Activated CD8-positive, alpha-beta T cell treated with anti-CD3 and anti-CD28 coated beads for 36 hours (primary cell): ENCODE results near the gene CD274. TPM values are rescaled to one million over a fixed set of nuclear protein-coding genes. Genes with fewer than 3 reads are reported as not detected.
A peak's percentile ranks its signal among the peaks of the same experiment; 100 is the strongest.
"Not testable (repeated sequence)": the region's sequence is repeated elsewhere in the genome, so short reads cannot be mapped to it uniquely, and the experiment has no call there.

Source experiments
- ATAC-seq: fragments of 200-7000 bp; cut with Tn5 transposase; one replicate; pipeline ENCODE4 v1.10.0; 2021; ENCODE audit warnings: mild to moderate bottlenecking, moderate library complexity
- CTCF ChIA-PET: fragments of 350-600 bp; sonication (Branson Sonifier 250); formaldehyde crosslinking; loops from one replicate; lab custom pipeline; 2021; ENCODE audit warnings: antibody characterized with exemption; lab: Charles Lee
- POLR2A ChIA-PET: fragments of 350-600 bp; sonication (Branson Sonifier 250); formaldehyde crosslinking; loops from one replicate; lab custom pipeline; 2021; ENCODE audit warnings: antibody characterized with exemption; lab: Charles Lee
- DNase-seq: peaks from one replicate; pipeline ENCODE4 v3.0.0-alpha.2; 2020
- H3K27ac Mint-ChIP-seq: one replicate; pipeline ENCODE4 v1.8.0; 2021; ENCODE audit warnings: mild to moderate bottlenecking, mixed read lengths
- H3K27me3 Mint-ChIP-seq: one replicate; pipeline ENCODE4 v1.8.0; 2021; ENCODE audit warnings: mixed read lengths
- H3K36me3 Mint-ChIP-seq: one replicate; pipeline ENCODE4 v1.8.0; 2021; ENCODE audit warnings: low read depth, mixed read lengths
- H3K4me1 Mint-ChIP-seq: one replicate; pipeline ENCODE4 v1.8.0; 2021; ENCODE audit warnings: low read depth, mixed read lengths
- H3K4me3 Mint-ChIP-seq: one replicate; pipeline ENCODE4 v1.8.0; 2021; ENCODE audit warnings: mild to moderate bottlenecking, moderate library complexity, mixed read lengths
- H3K9me3 Mint-ChIP-seq: one replicate; pipeline ENCODE4 v1.8.0; 2021; ENCODE audit warnings: mixed read lengths
- intact Hi-C: fragments of 100-400 bp; cut with micrococcal nuclease; formaldehyde crosslinking; loops from one replicate; pipeline ENCODE4 v1.10.0; 2022
- total RNA-seq, 2 experiments: library from RNA; stranded (reverse); gene quantifications; one replicate each; pipeline ENCODE4 v1.2.3, GENCODE V29; 2021
- TF ChIP-seq, protein P1 (sequence below): fragments of 200-600 bp; IDR thresholded peaks from one replicate; pipeline ENCODE4 v1.8.0; 2022; ENCODE audit warnings: antibody characterized with exemption, mild to moderate bottlenecking

Gene CD274
- total RNA-seq, 2 experiments from 2014 or later = 12.2 to 13.7 TPM

DNA sequence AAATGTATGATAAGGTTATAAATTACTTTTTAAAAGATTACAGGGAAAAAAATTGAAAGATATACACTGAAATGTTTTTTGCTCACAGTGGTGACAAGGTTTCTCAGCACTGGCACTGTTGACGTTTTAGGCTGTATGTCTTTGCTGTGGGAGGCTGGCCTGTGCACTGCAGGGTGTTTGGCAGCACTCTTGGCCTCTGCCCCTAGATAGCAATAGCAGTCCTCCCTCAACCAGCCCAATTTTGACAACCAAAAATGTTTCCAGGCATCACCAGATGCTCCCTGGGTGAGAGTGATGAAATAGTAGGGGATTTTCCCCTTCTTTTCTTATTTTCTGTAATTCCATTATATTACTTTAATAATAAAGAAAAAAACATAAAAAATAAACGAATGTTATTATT, 3.3 kb downstream of the CD274 start:
- no peaks in the 10 kb centered on the region for H3K27me3 Mint-ChIP-seq
- TF ChIP-seq, protein P1, sequence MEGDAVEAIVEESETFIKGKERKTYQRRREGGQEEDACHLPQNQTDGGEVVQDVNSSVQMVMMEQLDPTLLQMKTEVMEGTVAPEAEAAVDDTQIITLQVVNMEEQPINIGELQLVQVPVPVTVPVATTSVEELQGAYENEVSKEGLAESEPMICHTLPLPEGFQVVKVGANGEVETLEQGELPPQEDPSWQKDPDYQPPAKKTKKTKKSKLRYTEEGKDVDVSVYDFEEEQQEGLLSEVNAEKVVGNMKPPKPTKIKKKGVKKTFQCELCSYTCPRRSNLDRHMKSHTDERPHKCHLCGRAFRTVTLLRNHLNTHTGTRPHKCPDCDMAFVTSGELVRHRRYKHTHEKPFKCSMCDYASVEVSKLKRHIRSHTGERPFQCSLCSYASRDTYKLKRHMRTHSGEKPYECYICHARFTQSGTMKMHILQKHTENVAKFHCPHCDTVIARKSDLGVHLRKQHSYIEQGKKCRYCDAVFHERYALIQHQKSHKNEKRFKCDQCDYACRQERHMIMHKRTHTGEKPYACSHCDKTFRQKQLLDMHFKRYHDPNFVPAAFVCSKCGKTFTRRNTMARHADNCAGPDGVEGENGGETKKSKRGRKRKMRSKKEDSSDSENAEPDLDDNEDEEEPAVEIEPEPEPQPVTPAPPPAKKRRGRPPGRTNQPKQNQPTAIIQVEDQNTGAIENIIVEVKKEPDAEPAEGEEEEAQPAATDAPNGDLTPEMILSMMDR = no peak
- H3K4me1 Mint-ChIP-seq = peaks cover 75% of the 10 kb centered on the region
- H3K36me3 Mint-ChIP-seq = peaks cover 35% of the 10 kb centered on the region
- ChIA-PET CTCF (no interaction called here), POLR2A (no interaction called here)
- H3K27ac Mint-ChIP-seq = peak overlapping the region; percentile 84
- DNase-seq (peak; percentile 43), ATAC-seq (peak; percentile 11)
- H3K9me3 Mint-ChIP-seq = no peaks in the 10 kb centered on the region
- peak overlapping the region; percentile 58 for H3K4me3 Mint-ChIP-seq
- intact Hi-C loops = loop anchor here (10.0 kb wide), 1 partner anchor 519 kb away; no protein-coding TSS in a partner anchor

- H3K36me3 Mint-ChIP-seq = peaks cover 49% of the 10 kb centered on the region
- ATAC-seq (peak; percentile 55), DNase-seq (no peak)
- POLR2A ChIA-PET = interaction anchor here (1.8 kb wide), 1 partner anchor 18 kb away, joined by 6 read pairs; the partner anchor contains the start of gene PLGRKT
- CTCF ChIA-PET = interaction anchor here (0.6 to 1.0 kb wide), 2 partner anchors 25 to 112 kb away, joined by 3 read pairs; no protein-coding TSS in a partner anchor
- intact Hi-C loops = loop anchor here (5.0 to 10.0 kb wide), 3 partner anchors 62 to 520 kb away; no protein-coding TSS in a partner anchor
- H3K4me1 Mint-ChIP-seq = peaks cover 78% of the 10 kb centered on the region
- H3K27me3 Mint-ChIP-seq = no peaks in the 10 kb centered on the region
- H3K9me3 Mint-ChIP-seq = peaks cover 1% of the 10 kb centered on the region
- TF ChIP-seq, protein P1 = no peak
- peak overlapping the region; percentile 59 for H3K27ac Mint-ChIP-seq
- peak overlapping the region; percentile 50 for H3K4me3 Mint-ChIP-seq
Measured at GRCh38 chr9:5455181-5455580, 4.8 kb downstream of the CD274 start.

DNA sequence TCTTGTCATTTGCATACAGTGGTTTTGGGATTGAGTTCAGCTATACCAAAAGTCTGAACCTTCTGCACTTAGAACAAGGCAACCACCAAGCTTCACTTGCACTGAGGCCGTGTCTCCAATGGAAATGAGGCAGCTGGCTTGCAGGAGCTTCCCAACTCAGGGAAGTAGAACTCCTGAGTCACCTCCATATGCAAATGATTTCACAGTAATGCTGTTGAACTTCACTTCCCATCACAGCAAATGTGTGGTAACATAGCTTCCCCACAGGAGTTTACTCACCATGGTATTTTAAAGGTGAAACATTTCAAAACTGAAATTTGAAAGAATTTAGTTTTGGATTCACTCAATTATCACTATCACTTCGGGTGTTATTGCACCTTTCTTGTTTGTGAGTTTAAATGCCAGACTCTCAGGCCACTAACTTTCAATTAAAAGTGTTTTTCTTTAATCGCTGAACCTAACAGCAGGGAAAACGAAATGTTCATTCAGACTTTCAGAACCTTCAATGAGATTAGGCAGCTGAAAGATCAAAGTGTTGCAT, 9.0 kb downstream of the CD274 start:
- Mint-ChIP-seq H3K27ac (peak overlapping the region; percentile 78), H3K4me1 (peaks cover 62% of the 10 kb centered on the region), H3K4me3 (peak overlapping the region; percentile 43), H3K9me3 (peaks cover 1% of the 10 kb centered on the region), H3K27me3 (no peaks in the 10 kb centered on the region), H3K36me3 (peaks cover 62% of the 10 kb centered on the region)
- ATAC-seq = peak; percentile 69
- ChIA-PET POLR2A (interaction anchor here (1.1 to 1.5 kb wide), 5 partner anchors 9 to 51 kb away, joined by 3 to 10 read pairs (median 4); partner anchors contain the start of genes CD274 and PDCD1LG2), CTCF (interaction anchor here (1.1 to 3.0 kb wide), 6 partner anchors 9 to 141 kb away, joined by 3 to 17 read pairs (median 8); partner anchors contain the start of genes CD274 and PLGRKT)
- intact Hi-C loops = loop anchor here (5.0 to 10.0 kb wide), 3 partner anchors 58 to 525 kb away; no protein-coding TSS in a partner anchor
- DNase-seq = peak; percentile 31
- TF ChIP-seq, protein P1 = no peak

DNA sequence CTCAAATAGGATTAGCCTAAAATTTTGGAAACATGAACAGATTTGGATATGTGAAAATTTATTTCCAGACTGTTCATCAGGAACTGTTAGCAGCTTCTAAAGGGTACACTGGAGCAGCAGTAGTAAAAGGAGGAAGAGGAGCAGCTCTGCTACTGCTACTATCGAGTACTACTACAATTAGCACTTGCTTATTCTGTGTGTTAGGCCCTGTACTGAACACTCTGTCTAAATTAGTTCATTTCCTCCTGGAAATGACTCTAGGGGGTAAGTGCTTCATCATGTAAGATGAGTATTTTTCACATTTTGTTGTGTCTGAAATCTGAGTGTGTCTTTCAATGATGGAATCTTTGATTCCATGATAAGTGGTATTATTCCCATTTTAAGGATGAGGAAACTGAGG, 9.8 kb downstream of the CD274 start:
- Mint-ChIP-seq H3K27me3 (no peaks in the 10 kb centered on the region), H3K9me3 (peaks cover 1% of the 10 kb centered on the region), H3K4me3 (peak overlapping the region; percentile 43), H3K27ac (peak overlapping the region; percentile 78), H3K36me3 (peaks cover 65% of the 10 kb centered on the region), H3K4me1 (peaks cover 54% of the 10 kb centered on the region)
- no peak for ATAC-seq
- DNase-seq = no peak
- CTCF ChIA-PET = interaction anchor here (1.1 to 3.0 kb wide), 6 partner anchors 13 to 140 kb away, joined by 3 to 17 read pairs (median 6); partner anchors contain the start of gene PLGRKT
- POLR2A ChIA-PET = interaction anchor here (1.1 to 1.3 kb wide), 3 partner anchors 12 to 28 kb away, joined by 3 to 7 read pairs (median 3); no protein-coding TSS in a partner anchor
- TF ChIP-seq, protein P1 = no peak
- intact Hi-C loops = no loop called here

DNA sequence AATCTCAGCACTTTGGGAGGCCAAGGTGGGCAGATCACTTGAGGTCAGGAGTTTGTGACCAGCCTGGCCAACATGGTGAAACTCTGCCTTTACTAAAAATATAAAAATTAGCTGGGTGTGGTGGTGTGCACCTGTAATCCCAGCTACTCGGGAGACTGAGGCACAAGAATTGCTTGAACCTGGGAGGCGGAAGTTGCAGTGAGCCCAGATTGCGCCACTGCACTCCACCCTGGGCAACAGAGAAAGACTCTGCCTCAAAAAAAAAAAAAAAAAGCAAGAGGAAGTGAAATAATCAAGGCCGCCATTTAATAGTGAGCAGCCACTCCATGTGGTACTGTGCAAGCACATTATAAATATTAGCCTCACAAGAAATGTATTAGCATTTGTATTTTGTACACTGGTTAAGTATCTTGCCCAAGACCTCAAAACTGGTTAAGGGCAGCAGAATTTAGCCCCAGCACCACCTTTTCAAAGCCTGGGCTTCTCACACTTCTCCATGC, 14.5 kb downstream of the CD274 start:
- POLR2A ChIA-PET = interaction anchor here (1.6 kb wide), 1 partner anchor 46 kb away, joined by 6 read pairs; the partner anchor contains the start of gene PDCD1LG2
- DNase-seq, H3K27ac Mint-ChIP-seq, H3K4me3 Mint-ChIP-seq, H3K9me3 Mint-ChIP-seq, ATAC-seq, H3K27me3 Mint-ChIP-seq, intact Hi-C loops: not testable (repeated sequence)
- peaks cover 62% of the 10 kb centered on the region for H3K36me3 Mint-ChIP-seq
- H3K4me1 Mint-ChIP-seq = peaks cover 15% of the 10 kb centered on the region
- CTCF ChIA-PET = interaction anchor here (1.1 to 2.5 kb wide), 4 partner anchors 114 to 135 kb away, joined by 3 to 9 read pairs (median 4); no protein-coding TSS in a partner anchor
